Renal cortical epithelial cell (primary cell): ENCODE results near the gene HOXB1. TPM values are rescaled to one million over a fixed set of nuclear protein-coding genes. Genes with fewer than 3 reads are reported as not detected.
A peak's percentile ranks its signal among the peaks of the same experiment; 100 is the strongest.
"Not testable (repeated sequence)": the region's sequence is repeated elsewhere in the genome, so short reads cannot be mapped to it uniquely, and the experiment has no call there.

Source experiments
- DNase-seq: peaks from one replicate; pipeline ENCODE4 v3.0.0-alpha.2; 2011; ENCODE audit warnings: low read depth
- total RNA-seq: library from RNA; depleted of rRNA; stranded (reverse); fragments of >200 nt; gene quantifications from 2 replicates; pipeline ENCODE4 v1.2.3, GENCODE V29; 2014

Gene HOXB1
- total RNA-seq, 1 donor from 2014 or later = not detected

DNA sequence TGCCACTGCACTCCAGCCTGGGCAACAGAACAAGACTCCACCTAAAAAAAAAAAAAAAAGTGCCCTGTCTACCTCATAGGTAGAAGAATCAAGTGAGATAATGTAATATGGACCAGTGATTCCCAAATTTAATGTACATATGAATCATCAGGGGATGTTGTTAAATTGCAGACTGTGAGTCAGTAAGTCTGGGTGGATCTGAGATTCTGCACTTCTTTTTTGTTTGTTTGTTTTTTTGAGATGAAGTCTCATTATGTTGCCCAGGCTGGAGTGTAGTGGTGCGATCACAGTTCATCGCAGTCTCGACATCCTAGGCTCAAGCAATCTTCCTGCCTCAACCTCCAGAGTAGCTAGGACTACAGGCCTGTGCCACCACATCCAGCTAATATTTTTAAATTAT is 31.6 kb downstream of the HOXB1 start:
- peak; percentile 51 for DNase-seq

DNA sequence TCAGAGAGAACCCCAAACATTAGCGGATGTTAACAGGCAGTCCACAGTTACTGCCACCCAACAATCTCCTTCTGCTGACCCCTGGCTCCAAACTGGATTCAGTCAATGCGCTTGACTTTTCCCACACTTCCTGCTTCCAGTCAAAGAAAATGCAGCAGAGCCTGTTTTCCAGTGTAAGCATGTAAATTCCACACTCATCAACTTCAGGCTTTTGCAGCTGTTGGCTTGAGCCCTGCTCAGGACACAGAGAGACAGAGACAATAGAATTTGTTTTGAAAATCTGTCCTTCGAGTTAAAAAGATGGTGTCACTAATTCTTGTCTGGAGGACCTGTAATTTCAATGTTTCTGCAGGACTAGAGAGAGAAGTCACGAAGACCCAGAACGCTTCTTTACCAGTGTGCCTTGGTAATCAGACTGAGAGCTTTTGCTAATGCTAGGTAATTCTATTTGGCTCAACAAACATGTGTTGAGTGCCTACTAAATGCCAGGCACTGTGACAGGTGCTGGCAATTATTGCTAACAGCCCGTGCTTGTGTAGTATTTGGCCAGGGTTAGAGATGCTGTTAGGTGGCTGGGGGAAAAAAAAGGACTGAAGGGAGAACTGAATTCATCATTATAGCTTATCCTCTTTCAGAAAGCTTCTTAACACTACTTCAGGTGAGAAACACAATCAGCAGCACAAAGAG is 32.5 kb downstream of the HOXB1 start:
- no peak for DNase-seq

DNA sequence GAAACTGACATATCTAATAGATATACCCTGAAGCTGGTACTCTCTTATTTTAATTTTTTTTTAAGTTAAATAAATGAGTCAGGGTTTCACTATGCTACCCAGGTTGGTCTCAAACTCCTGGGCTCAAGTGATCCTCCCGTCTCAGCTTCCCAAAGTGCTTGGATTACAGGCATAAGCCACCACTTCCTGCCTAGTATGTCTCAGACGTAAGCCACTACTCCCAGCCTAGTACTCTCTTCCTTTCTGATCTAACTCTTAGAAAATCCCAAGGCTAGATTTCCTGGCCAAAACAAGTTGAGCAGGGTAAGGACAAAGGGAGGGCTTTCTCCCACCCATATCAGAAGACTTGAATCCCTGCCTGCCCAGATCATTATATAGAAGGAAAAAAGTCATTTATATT is 33.7 kb downstream of the HOXB1 start:
- DNase-seq = no peak

DNA sequence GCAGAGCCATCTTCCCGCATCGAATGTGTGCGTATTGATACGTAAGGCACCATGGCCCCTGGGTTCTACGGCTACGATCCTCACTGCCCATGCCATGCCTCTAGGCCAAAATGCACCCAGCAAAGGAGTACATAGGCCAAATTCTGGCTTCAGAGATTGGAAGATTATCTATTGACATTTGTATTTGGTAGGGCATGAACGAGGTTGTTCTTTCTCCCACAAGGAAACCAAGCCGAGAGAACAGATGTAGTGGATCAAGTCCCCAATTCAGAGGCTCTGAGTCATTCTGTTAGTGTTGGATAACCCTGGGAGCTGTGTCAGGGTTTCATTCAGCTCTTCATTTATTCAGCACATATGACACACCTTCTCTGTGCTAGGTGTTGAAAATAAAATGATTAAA is 36.5 kb downstream of the HOXB1 start:
- DNase-seq = peak; percentile 72

DNA sequence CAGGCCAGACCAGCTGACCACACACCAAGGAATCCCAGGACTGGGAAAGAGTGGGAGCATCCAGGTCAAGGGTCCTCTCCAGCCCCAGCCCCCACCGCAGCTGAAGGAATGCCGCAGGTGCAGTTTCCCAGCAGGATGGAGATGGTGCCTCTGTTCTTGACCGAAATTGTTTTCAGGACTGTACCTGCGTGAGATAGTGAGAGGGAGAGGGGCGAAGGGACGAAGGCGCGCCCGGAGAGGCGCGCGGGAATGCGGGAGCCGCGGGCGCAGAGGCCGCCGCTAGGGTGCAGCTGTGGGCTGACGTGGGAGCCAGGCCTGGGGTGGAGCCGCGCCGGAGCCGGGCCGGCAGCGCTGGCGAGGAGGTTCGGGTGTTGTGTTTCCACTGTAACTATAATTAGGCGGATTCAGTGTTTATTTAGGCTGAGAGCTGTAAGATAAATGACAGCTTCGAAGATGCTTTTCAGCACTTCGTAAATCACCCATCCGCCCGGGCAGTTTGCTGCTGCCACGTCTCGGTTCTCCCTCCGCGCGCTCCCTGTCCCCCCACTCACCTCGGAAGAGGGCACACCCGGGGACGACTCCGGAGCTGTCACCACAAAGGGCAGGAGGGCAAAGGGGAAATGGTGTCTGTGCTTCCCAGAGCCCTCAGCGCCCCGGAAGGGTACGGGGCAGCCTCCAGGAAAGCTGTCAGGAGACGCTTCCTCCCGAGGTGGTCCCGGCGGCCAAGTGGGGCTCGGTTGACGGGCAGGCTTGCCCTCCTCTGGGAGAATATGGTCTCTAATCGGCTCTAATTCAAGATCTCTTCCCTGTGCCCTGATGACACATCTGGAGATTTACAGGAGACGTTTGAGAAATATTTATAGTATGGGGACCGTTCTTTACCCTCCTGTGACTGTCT is 38.2 kb downstream of the HOXB1 start:
- no peak for DNase-seq

GRCh38 chr17:48491527-48492273 is 39.1 kb downstream of the HOXB1 start:
- no peak for DNase-seq

DNA sequence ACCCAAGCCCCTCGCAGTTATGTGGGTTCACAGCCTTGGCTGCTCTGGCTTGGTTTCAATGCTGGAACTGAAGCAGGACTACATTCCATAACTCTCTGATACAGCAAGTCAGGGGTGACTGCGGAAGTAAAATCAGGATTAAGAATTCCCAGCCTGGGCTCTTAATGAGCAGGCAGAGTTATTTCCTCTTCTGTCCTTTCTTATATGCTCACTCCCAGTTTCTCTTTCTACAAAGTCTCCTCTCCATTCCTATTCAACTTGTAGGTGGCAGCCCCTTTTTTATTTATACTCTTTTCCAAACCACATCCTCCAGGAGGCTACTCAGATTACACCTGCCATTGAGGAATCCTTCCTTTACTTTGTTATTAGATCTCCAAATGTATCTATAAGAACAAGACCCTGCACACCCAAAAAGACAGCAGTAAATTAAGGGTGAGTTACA is 40.3 kb downstream of the HOXB1 start:
- peak; percentile 61 for DNase-seq

GRCh38 chr17:48489781-48490180 is 41.0 kb downstream of the HOXB1 start:
- DNase-seq = no peak

- no peak for DNase-seq
These were observed 42.2 kb downstream of the HOXB1 start for GRCh38 chr17:48488548-48489106.

- DNase-seq = no peak
These were observed 43.6 kb downstream of the HOXB1 start for GRCh38 chr17:48487221-48487620.

- DNase-seq = peak; percentile 98
These were observed 44.3 kb downstream of the HOXB1 start for GRCh38 chr17:48486557-48486956.

- DNase-seq = peak; percentile 96
These were observed 46.0 kb downstream of the HOXB1 start for GRCh38 chr17:48484850-48485249.

- DNase-seq = peak; percentile 66
These were observed 46.6 kb downstream of the HOXB1 start for GRCh38 chr17:48484256-48484655.

DNA sequence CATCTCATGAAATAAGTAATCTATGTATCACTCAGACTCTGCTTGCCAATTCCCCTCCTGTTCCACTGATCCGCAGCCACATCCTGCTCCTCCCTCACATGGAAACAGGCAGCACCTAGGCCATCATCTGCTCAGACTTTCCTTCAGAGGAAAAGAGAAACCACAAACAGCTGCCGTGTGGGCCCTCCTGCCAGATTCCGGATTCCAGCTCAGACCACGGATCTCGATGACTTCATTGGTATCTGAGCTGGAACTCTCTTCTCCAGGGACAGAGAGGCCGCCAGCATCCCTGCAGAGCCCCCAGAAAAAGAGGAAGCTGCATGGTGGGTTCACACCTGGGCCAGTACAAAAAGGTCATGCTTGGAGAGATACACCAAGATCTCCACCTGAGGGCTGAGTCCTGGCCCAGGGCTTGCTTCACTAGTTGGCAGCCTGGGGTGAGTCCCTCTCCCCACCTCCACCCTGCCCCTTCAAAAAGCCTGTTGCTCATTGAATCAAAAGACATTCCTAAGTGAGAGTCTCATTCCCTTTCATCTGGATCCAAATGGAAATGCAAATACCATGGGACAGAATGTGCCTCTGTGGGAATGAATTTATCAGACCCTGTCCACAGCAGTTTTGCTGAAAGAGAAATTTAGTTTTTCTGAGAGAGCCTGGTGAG is 47.2 kb downstream of the HOXB1 start:
- peak; percentile 98 for DNase-seq

DNA sequence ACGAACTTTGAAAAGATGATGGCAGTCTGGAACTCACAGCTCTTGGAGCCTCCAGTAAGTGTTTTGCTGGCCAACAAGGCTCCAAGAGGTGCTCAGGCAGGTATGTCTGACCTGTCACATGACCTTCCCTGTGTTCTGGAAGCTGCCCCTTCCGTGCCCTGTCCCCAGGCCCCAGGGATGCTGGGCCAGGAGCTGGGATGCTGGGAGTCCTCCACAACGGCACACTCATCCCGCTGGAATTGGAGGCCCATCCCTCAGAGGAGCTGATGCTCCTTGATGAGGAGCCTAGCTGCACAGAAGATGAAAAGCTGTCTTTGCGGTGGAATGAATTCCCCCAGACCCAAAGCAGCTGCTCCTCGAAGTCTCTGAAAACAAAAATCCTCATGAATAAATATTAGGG is 47.8 kb downstream of the HOXB1 start:
- no peak for DNase-seq

GRCh38 chr17:48482301-48482700 is 48.5 kb downstream of the HOXB1 start:
- DNase-seq = not testable (repeated sequence)

DNA sequence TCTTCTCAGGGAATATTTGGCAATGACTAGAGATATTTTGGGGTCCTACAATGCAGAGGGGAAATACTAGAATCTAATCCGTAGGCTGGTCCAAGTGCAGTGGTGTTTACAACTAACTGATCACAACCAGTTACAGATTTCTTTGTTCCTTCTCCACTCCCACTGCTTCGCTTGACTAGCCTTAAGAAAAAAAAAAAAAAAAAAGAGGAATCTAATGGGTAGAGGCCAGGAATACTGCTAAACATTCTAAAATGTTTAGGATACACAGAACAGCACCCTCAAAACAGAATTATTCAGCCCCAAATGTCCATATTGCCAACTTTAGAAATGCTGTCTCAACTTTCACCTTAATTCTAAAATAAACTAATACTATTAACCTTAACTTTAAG is 51.8 kb downstream of the HOXB1 start:
- peak; percentile 68 for DNase-seq
